MM.1S (cell line): ENCODE data around the gene PTCD3.

Source experiments
- CTCF ChIP-seq: fragments of 300-600 bp; sonication (generic); IDR thresholded peaks from 2 replicates; pipeline ENCODE4 v1.5.1; 2016; ENCODE audit warnings: antibody characterized with exemption, low read length, mixed read lengths
- EZH2 ChIP-seq: fragments of 300-600 bp; sonication (generic); optimal IDR thresholded peaks from 2 replicates; pipeline ENCODE3; 2017; ENCODE audit warnings: low read depth, mild to moderate bottlenecking, antibody characterized with exemption, low read length, mixed read lengths

GRCh38 chr2:86185517-86186212 lies 79.6 kb downstream of the PTCD3 start:
- TF ChIP-seq CTCF, result no peak
- no peak for TF ChIP-seq EZH2
